ENCODE results near the gene TMA7B. TPM values are rescaled to one million over a fixed set of nuclear protein-coding genes. Genes with fewer than 3 reads are reported as not detected.
A peak's percentile ranks its signal among the peaks of the same experiment; 100 is the strongest.

The TMA7B gene
- total and polyA plus RNA-seq, 11 donors = 0.24 TPM; not detected in 10

GRCh38 chr22:39973656-39974055 lies 13.5 kb downstream of the TMA7B start:
- 63 to 76% (median 67%) methylated on average over 3 to 5 of the region's 5 CpGs for WGBS, 4 donors
- H3K27ac ChIP-seq = no peak overlapping the region
- no peaks in the 10 kb centered on the region for H3K9me3 ChIP-seq
- H3K4me3 ChIP-seq = no peak overlapping the region
- peaks cover 0 to 45% (median 0%) of the 10 kb centered on the region in 9 donors for H3K27me3 ChIP-seq
- peaks cover 0 to 11% (median under 1%) of the 10 kb centered on the region in 12 donors for H3K4me1 ChIP-seq
- intact Hi-C loops (cut with DNase I) = no loop called here
- H3K36me3 ChIP-seq = no peaks in the 10 kb centered on the region
- DNase-seq (no peak), ATAC-seq (peak in 1 of 4 donors; percentile 25)
- TF ChIP-seq POLR2A (IDR thresholded peaks at IDR 0.05) (no peak), CTCF (IDR thresholded peaks at IDR 0.05) (no peak)

GRCh38 chr22:39974065-39974464 lies 13.9 kb downstream of the TMA7B start:
- Histone ChIP-seq H3K27me3 (peaks cover 0 to 45% (median 0%) of the 10 kb centered on the region in 9 donors), H3K27ac (no peak overlapping the region), H3K4me3 (no peak overlapping the region), H3K9me3 (no peaks in the 10 kb centered on the region), H3K36me3 (no peaks in the 10 kb centered on the region), H3K4me1 (peaks cover 0 to 7% (median 0%) of the 10 kb centered on the region in 12 donors)
- intact Hi-C loops (cut with DNase I) = no loop called here
- no peak for TF ChIP-seq CTCF (IDR thresholded peaks at IDR 0.05)
- no peak for TF ChIP-seq POLR2A (IDR thresholded peaks at IDR 0.05)
- WGBS, 4 donors = 55 to 74% (median 63%) methylated on average over 5 of the region's 5 CpGs
- ATAC-seq (no peak), DNase-seq (no peak)

- Histone ChIP-seq H3K36me3 (no peaks in the 10 kb centered on the region), H3K4me1 (peaks cover 0 to under 1% (median 0%) of the 10 kb centered on the region in 12 donors), H3K27me3 (peaks cover 0 to 26% (median 0%) of the 10 kb centered on the region in 9 donors), H3K9me3 (no peaks in the 10 kb centered on the region), H3K27ac (no peak overlapping the region), H3K4me3 (no peak overlapping the region)
- ATAC-seq = no peak
- TF ChIP-seq CTCF (IDR thresholded peaks at IDR 0.05) = no peak
- no peak for TF ChIP-seq POLR2A (IDR thresholded peaks at IDR 0.05)
- DNase-seq = no peak
- 77 to 85% (median 80%) methylated on average over 6 of the region's 6 CpGs for WGBS, 4 donors
- intact Hi-C loops (cut with DNase I) = no loop called here
Observed at GRCh38 chr22:39979048-39979447, 18.9 kb downstream of the TMA7B start.

GRCh38 chr22:39979458-39979857 lies 19.3 kb downstream of the TMA7B start:
- Histone ChIP-seq H3K4me1 (no peaks in the 10 kb centered on the region), H3K36me3 (no peaks in the 10 kb centered on the region), H3K4me3 (no peak overlapping the region), H3K9me3 (no peaks in the 10 kb centered on the region), H3K27me3 (peaks cover 0 to 29% (median 0%) of the 10 kb centered on the region in 9 donors), H3K27ac (no peak overlapping the region)
- 81 to 84% (median 83%) methylated on average over 5 of the region's 5 CpGs for WGBS, 4 donors
- DNase-seq (no peak), ATAC-seq (no peak)
- no peak for TF ChIP-seq POLR2A (IDR thresholded peaks at IDR 0.05)
- no peak for TF ChIP-seq CTCF (IDR thresholded peaks at IDR 0.05)
- intact Hi-C loops (cut with DNase I) = no loop called here
